HepG2 (cell line): ENCODE measurements around the gene CXADR.

ENCODE experiments used
- CENPT ChIP-seq: sonication (generic); formaldehyde crosslinking; IDR thresholded peaks from 2 replicates; pipeline ENCODE4 v1.8.0; 2022; ENCODE audit warnings: low read depth, mild to moderate bottlenecking, moderate library complexity, missing genetic modification reagents
- FOXA1 ChIP-seq, 2 experiments: fragments of 450-650 bp in 1 of 2; sonication (generic) in 1 of 2; formaldehyde crosslinking in 1 of 2; IDR thresholded peaks; 2 replicates each; pipeline versions ENCODE4 v1.4.0 to v1.6.1; 2016 to 2020; ENCODE audit warnings: missing genetic modification reagents in 1 of 2
- FOXK1 ChIP-seq: sonication (generic); formaldehyde crosslinking; IDR thresholded peaks from 2 replicates; pipeline ENCODE4 v1.4.0; 2020; ENCODE audit warnings: low read depth, missing genetic modification reagents, borderline replicate concordance
- HOXD1 ChIP-seq: sonication (generic); formaldehyde crosslinking; IDR thresholded peaks from 2 replicates; pipeline ENCODE4 v1.5.0; 2020; ENCODE audit warnings: missing genetic modification reagents
- NFYB ChIP-seq: sonication (generic); formaldehyde crosslinking; IDR thresholded peaks from 2 replicates; pipeline ENCODE4 v1.4.0; 2020; ENCODE audit warnings: missing genetic modification reagents
- NPAS2 ChIP-seq: sonication (generic); formaldehyde crosslinking; IDR thresholded peaks from 2 replicates; pipeline ENCODE4 v1.8.0; 2022; ENCODE audit warnings: mild to moderate bottlenecking, missing genetic modification reagents, borderline replicate concordance
- PAF1 ChIP-seq: IDR thresholded peaks from 2 replicates; pipeline ENCODE4 v1.6.1; 2016; ENCODE audit warnings: missing genetic modification reagents, missing compliant biosample characterization
- POLR2A ChIP-seq, 2 experiments: IDR thresholded peaks; 2 replicates each; pipeline ENCODE4 v1.6.1; 2011; ENCODE audit warnings: low read depth in 2 of 2, low read length in 2 of 2, mild to moderate bottlenecking in 1 of 2, moderate library complexity in 1 of 2; ENCODE audit not compliant: insufficient read depth in 1 of 2
- TF ChIP-seq, protein P1 (sequence below): sonication (generic); formaldehyde crosslinking; IDR thresholded peaks from 2 replicates; pipeline ENCODE4 v1.5.0; 2020; ENCODE audit warnings: mild to moderate bottlenecking, missing genetic modification reagents, moderate library complexity

DNA sequence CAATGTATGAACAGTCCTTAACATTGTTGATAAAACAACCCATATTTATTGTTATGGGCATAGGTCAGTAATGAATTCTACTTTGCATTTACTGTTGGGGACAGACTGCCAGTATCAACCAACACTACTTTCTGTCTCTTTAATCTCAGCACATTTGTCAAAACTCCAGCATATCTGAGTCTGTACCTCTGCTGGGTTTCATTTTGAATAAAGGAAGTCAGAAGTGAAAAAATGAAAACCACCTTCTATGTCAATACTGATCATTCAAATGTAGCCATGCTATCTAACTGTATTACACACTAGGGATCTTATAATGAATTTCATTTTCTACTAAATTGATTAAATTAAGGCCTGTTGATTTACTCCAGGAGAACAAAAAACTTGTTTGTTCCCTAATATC is 24.2 kb upstream of the CXADR start:
- TF ChIP-seq, protein P1, sequence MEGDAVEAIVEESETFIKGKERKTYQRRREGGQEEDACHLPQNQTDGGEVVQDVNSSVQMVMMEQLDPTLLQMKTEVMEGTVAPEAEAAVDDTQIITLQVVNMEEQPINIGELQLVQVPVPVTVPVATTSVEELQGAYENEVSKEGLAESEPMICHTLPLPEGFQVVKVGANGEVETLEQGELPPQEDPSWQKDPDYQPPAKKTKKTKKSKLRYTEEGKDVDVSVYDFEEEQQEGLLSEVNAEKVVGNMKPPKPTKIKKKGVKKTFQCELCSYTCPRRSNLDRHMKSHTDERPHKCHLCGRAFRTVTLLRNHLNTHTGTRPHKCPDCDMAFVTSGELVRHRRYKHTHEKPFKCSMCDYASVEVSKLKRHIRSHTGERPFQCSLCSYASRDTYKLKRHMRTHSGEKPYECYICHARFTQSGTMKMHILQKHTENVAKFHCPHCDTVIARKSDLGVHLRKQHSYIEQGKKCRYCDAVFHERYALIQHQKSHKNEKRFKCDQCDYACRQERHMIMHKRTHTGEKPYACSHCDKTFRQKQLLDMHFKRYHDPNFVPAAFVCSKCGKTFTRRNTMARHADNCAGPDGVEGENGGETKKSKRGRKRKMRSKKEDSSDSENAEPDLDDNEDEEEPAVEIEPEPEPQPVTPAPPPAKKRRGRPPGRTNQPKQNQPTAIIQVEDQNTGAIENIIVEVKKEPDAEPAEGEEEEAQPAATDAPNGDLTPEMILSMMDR = no peak
- TF ChIP-seq NPAS2 (no peak), NFYB (no peak), FOXK1 (CRISPR knock-in tag) (no peak), POLR2A (IDR thresholded peaks at IDR 0.05; ENCODE audit: insufficient read depth in 1 of 2, low read depth in 2 of 2, low read length in 2 of 2) (no peak), CENPT (CRISPR knock-in tag) (no peak), FOXA1 (IDR thresholded peaks at IDR 0.05) (no peak), FOXA1 (CRISPR knock-in tag; IDR thresholded peaks at IDR 0.05) (no peak), PAF1 (CRISPR knock-in tag) (no peak), HOXD1 (CRISPR knock-in tag) (no peak)
